Activated CD4-positive, CD25-positive, alpha-beta regulatory T cell treated with anti-CD3 and anti-CD28 coated beads, Interleukin-2, amount 50 U/mL, for 72 hours (primary cell): Measurements from ENCODE around the gene IP6K1.
"Not testable (repeated sequence)": the region's sequence is repeated elsewhere in the genome, so short reads cannot be mapped to it uniquely, and the experiment has no call there.

Source experiments
- DNase-seq: peaks from one replicate; pipeline ENCODE4 v3.0.0; 2021

Gene IP6K1

DNA sequence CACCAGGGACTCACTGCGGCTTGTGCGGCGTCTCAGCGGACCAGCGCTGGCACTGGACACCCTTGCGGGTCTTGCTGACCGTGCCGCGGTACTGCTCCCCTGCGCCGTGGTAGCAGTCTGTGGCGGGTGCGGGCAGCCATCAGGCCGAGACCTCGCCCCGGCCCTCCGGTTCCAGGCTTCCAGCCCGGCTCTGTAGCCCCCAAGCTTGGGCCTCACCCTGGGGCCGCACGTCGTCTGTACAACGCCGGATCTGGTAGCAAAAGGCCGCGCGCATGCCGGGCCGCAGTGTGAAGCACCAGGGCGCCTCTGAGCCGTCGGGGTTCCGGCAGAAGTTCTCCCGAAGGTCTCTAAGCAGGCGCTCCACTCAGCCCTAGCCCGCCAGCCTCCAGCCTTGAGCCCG lies 100.5 kb downstream of the IP6K1 start:
- not testable (repeated sequence) for DNase-seq

DNA sequence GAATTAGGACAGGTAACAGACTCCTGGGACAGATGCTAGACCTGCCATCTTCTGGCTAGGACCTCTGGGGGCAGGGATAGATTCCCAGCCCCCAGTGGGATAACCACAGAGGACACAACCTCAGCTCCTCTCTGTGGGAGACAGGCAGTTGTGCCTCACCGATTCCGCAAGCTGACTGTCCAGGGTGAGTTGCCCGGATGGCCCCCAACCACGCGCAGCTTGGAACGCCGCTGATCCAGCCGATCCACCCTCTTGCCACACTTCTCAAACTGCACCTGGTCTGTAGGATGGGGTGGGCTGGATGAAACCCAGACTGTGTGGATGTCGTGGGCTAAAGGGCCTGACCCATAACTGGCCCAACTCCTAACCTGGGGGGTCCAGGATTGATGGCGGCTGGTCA lies 101.2 kb downstream of the IP6K1 start:
- DNase-seq: not testable (repeated sequence)

DNA sequence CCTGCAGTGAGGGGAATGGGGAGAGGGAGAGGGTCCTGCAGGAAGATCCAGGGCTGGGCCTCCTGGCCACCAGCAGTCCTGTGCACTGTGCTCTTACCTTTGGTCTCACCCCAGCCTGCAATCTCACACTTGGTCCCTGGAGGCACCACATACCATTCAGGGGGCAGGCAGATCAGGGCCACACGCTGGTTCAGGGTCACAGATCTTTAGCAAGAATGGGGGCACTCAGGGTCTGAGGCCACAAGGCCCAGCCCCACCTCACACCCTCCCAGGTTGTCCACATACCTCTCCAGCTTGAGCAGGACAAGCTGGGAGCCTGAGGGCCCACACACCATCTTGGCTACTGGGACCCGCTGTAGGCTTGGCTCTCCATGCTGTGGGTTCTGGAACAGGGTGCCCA lies 101.9 kb downstream of the IP6K1 start:
- DNase-seq: not testable (repeated sequence)

DNA sequence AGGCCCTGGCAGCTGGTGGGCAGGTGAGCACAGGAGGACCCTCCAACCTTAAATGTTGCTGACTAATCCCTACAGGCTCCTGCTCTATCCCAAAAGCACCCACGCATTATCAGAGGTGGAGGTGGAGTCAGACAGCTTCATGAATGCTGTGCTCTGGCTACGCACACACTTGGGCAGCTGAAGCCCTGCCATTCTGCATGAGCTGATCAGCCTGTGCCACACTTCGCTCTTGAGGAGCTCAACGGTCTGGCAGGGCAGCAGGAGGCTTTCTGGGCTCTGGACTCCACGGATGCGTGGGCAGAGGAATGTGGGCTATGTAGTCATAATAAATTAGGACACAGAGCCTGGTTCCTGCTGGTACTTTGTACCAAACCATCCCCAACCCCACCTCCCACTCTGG lies 103.2 kb downstream of the IP6K1 start:
- no peak for DNase-seq

DNA sequence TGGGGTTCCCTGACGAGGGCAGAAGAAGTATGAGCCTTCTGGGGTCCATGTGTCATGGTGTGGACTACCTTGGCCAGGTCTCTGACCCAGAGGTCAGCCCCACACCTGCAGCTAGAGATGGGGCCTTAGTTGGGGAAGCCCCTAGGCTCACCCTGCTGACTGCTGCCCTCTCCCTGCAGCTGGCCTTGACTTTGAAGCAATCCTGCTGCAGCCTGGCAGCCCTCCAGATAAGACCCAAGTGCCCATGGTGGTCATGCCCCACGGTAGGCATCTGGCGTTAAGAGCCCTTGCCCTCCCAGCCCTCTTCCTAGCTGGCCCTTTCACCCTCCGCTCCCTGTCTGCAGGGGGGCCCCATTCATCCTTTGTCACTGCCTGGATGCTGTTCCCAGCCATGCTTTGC lies 104.8 kb downstream of the IP6K1 start:
- DNase-seq: no peak

DNA sequence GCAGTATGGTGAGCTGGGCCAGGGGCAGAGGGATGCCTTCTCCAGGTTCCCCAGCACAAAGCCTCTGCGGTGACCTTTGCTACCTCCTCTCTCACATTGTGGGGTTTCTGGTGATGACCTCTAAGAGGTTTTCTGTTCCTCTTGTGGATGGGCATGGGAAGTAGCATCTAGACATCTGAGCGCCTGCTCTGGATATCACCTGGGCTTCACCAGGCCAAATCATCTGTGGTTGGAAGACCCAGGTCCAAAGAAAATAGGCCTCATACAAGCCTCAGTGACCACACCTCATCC lies 105.2 kb downstream of the IP6K1 start:
- no peak for DNase-seq

DNA sequence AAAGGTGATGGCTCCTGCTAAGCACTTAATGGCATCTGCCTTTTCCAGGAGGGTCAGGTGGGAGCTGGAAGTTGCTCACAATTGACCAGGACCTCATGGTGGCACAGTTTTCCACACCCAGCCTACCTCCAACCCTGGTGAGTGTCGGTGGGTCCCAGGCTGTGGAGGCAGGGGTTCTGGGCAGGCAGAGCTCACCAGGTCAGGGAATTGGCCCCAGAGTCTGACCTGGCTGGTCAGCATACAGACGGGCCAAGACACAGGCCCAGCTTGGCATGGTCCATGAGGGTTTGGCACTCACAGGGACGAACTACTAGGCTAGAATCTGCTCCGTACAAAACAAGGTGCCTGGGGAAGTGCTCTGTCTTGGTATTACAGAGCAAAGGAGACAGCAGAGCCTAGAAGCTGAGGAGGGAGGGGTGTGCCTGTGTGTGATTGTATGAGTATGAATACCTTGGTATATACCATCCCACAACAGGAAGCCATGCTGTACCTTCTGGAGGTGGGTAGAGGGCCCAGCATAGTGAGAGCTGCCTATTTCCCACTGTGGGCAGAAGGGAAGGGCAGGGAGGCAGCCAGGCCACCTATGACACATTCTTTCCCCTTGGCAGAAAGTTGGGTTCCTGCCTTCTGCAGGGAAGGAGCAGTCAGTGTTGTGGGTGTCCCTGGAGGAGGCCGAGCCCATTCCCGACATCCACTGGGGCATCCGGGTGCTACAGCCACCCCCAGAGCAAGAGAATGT lies 105.7 kb downstream of the IP6K1 start:
- no peak for DNase-seq

DNA sequence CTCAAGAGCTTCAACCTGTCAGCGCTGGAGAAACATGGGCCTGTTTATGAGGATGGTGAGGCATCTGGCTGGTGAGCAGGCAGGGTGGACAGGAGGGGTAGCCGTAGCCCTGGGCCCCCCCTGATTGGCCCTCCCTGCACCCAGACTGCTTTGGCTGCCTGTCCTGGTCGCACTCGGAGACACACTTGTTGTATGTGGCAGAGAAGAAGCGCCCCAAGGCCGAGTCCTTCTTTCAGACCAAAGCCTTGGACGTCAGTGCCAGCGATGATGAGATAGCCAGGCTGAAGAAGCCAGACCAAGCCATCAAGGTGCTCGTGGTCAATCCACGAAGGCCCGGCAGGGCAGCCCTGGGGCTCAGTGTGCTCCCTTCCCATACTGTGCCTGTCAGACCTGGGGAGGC lies 110.4 kb downstream of the IP6K1 start:
- no peak for DNase-seq

DNA sequence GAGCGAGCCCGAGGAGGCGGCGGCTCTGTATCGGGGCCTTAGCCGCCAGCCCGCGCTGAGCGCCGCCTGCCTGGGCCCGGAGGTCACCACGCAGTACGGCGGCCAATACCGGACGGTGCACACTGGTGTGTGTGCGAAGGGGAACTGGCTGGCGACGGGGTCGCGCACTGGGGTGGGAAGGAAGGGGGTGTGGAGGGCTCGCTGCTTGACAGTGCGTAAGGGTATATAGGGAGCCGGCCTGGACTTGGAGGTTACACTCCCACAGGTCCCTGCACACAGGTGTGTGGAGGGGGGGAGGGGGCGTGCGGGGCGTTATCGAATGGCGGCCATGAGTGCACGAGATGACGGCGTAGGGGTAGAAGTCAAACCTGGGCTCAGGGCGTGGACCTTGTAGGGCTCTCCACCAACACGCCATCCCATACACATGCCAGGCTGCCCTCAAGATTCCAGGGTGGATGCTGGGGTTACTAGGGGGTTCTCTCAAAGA lies 111.8 kb downstream of the IP6K1 start:
- no peak for DNase-seq
